Panc1 (cell line): ENCODE measurements around the gene GNG7.

Experiments used
- CTCF ChIP-seq: fragments of 450-650 bp; IDR thresholded peaks from 2 replicates; pipeline ENCODE4 v1.5.1; 2017; ENCODE audit warnings: mild to moderate bottlenecking
- POLR2AphosphoS5 ChIP-seq: IDR thresholded peaks from 2 replicates; pipeline ENCODE4 v1.6.1; 2012; ENCODE audit warnings: mild to moderate bottlenecking, low read depth, low read length, moderate library complexity
- REST ChIP-seq, 2 experiments: IDR thresholded peaks; 2 replicates each; pipeline ENCODE4 v1.6.1; 2011 to 2012; ENCODE audit warnings: low read depth in 2 of 2, control low read depth in 1 of 2, low read length in 1 of 2, mild to moderate bottlenecking in 1 of 2, moderate library complexity in 1 of 2; ENCODE audit not compliant: insufficient read depth in 1 of 2
- SIN3A ChIP-seq: IDR thresholded peaks from 2 replicates; pipeline ENCODE4 v1.6.1; 2012; ENCODE audit warnings: low read depth, mild to moderate bottlenecking, low read length, moderate library complexity, borderline replicate concordance; ENCODE audit not compliant: insufficient read depth

GRCh38 chr19:2631213-2631821 is 71.2 kb downstream of the GNG7 start:
- TF ChIP-seq CTCF (no peak), SIN3A (no peak), POLR2AphosphoS5 (no peak), REST (IDR thresholded peaks at IDR 0.05; ENCODE audit: insufficient read depth in 1 of 2, low read depth in 2 of 2, low read length in 1 of 2) (no peak)
